Activated CD4-positive, alpha-beta T cell treated with anti-CD3 and anti-CD28 coated beads, Interleukin-2, Interleukin-6, amounts not matched to agents 100 ng/mL and 50 ng/mL, durations not matched to agents 16 hours and 8 hours (primary cell): ENCODE results near the gene URM1.

Experiments used
- DNase-seq: peaks from one replicate; pipeline ENCODE4 v3.0.0-alpha.2; 2020

The URM1 gene

DNA sequence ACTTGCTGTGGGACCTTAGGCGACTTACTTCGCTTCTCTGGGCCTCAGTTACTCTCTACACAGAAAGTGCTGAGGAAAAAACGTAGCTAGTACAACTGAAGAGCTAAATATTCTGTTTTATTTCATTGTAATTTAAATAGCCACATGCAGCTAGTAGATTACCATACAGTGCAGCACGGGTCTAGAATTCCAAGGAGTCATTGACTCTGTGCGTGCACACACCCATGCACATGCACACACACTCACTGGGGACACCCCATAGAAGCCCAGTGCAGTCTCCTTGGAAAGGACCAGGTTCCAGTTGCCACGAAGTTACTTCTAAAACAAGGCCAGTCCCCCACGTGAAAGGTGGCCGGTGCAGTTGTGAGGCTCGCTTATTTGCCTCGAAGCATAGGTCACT, 17.0 kb downstream of the URM1 start:
- DNase-seq: no peak

DNA sequence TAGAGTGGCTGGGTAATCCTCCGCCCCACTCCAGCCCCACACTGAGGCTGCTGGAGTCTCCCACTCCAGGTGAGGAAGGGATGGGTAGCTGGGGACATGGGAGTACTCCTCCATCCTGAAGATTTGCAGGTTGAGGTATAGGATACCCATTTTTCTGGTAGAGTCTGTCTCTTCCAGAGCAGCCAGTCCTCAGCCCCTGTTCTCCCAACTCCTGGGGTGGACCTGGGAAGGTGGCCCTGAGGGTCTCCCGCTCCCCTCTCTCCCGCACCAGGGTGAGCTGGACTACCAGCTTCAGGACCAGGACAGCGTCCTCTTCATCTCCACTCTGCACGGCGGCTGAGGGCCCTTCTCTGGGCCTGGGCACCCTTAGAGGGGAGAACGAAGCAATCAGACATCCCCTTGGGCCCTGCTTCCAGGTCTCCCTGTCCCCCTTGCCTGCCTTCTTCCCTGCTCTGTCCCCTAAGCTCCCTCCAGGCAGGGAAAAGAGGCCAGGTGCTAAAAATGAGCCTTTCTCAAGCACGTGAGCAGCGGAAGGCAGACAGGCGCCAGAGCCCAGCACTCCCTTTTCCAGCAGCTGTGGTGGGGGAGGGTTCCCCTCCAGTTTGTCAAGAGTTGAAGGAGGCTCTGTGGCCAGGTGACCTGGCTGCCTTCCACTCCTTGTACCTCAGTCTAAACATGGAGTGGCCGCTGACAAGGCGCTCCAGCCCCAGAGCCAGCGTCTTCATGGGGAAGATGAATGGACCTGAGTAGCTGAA, 18.4 kb downstream of the URM1 start:
- no peak for DNase-seq

GRCh38 chr9:128390150-128390812, 19.1 kb downstream of the URM1 start:
- no peak for DNase-seq

DNA sequence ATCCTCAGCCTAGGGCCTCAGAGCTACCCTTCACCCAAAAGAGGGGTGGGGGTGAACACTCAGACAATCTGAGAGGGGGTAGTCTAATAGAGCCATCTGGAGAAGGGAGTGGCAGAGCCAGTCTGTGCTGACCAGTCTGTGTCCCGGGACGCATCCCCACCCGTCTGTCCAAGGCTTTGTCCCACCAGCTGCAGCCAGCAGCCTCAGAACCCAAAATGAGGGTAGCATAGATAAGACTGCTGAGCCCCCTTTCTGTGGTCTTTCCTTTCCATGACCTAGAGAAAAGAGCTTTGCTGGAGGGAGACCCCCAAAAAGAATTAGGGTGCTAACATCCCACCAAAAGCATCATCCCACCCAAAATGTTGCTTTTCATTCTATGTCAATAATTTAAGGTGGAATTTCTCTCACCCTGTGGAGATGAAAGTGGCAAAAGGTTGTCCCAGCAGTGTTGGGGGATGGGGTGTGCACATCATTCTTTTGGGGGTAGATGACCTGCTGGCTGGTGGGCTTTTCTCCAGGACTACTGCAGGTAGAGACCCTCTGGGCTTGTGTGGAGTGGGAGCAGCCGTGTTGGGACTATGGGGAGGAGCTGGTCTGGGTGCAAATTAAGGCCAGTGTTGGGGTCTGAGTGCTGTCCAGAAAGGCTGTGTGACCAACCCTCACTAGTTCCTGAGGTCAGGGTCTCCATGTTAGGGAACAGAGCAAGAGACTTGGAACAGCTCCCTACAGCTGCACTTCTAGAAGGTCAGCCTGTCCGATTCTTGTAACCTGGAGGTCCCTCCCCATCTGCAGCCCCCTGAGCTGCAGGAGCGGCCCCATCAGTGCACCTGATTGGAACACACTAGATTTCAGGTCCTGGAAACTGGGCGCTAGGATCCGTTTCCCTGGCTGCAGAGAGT, 19.9 kb downstream of the URM1 start:
- no peak for DNase-seq

- no peak for DNase-seq
Measured at GRCh38 chr9:128391956-128392301, 20.8 kb downstream of the URM1 start.

GRCh38 chr9:128392302-128393144, 21.3 kb downstream of the URM1 start:
- DNase-seq: no peak

GRCh38 chr9:128393145-128393775, 22.1 kb downstream of the URM1 start:
- DNase-seq: no peak

DNA sequence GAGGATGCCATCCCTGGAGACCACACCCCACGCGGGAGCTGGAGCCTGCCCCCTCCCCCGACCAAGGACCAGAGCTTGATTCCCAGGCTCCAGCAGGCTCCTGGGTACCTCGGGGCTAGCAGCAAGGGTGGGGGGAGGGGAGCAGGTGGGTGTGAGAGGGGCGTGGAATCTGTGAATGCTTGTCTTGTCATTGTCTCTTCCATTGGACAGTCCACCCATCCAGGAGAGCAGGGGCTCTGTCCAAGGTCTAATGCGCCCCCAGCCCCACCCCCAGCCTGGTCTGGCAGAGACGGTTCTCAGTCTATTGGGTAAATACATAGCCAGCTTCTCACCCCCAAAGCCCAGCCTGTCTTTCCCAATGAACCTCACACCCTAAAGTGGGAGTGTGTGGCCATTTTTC, 22.8 kb downstream of the URM1 start:
- no peak for DNase-seq

DNA sequence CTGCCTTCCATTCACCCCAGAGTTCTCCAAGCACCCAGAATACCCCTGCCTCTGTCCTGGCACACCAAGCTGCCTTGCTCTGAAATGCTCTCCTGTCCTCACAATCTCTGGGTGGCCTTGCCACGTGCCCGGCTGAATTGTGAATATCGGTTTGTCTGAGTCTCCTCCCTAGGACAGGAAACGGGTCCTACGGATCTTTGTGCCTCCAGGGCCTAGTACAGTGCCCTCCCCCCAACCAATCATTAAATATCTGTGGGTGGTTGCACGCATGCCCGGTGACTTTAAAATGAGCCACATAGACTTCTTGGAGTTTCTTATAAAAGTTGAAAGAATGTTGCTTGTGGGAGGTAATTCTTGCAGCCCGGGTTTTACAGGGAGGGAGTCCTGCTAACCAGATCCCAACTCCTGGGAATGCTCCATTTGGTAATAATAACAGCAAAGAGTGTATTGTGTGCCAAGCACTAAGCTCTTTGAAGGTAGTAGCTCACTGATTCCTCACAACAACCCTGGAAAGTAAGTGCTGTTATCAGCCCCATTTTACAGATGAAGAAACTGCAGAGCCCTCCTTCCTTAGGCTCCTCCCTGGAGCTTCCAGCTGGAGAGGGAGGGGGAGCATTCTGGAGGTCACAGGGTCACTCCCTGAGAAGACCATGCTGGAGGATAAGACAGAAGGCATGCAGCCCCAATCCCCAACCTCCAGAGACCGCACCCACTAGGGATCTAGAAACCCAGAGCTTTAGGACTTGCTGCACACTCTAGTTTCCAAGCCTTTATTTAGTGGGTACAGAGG, 23.4 kb downstream of the URM1 start:
- no peak for DNase-seq

DNA sequence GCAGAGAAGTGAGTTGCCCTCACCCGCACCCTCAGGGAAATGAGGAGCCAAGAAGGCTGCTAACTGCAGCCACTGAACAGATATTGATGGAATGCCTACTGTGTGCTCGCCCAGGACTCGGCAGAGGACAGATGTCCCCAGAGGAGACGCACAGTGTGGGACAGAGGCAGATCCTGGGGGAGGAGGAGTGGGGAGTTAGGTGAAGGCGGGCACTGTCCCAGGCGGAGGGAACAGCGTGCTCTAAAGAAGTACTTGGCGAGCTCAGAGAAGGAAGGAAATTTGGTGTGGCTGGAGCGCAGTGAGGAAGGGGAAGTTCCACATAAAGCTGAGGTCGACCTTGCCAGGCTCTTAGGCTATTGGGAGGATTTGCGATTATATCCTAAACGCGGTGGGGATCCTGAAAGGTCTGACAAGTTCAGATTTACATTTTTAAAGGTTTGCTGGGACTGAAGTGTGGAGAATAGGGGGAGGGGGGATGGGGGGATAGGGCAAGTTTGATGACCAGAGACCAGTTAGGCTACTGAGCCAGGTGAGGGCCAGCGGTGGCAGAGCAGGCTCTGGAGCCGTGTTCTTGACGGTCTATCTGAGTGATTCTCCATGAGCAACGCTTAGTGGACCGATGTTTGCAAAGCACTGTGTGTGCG, 25.9 kb downstream of the URM1 start:
- no peak for DNase-seq

GRCh38 chr9:128397831-128398230, 26.7 kb downstream of the URM1 start:
- no peak for DNase-seq

DNA sequence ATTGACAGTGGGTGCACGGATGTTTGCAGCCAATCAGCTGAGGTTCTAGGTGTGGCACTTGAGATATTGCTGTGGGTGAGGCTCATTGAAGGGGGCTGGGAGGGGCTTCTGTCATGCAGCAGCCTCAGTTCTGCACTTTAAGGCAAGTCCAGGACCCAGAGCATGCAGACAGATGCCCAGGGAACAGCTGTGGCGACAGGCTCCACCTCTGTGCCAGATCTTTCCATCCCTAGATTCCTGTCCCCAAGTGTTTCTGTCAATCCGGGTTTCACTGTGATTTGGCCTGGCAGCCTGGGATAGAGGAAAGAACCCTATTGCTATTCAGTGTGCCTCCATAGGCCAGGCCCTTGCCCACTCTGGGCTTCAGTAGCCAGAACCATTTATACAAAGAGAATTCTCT, 28.7 kb downstream of the URM1 start:
- no peak for DNase-seq

DNA sequence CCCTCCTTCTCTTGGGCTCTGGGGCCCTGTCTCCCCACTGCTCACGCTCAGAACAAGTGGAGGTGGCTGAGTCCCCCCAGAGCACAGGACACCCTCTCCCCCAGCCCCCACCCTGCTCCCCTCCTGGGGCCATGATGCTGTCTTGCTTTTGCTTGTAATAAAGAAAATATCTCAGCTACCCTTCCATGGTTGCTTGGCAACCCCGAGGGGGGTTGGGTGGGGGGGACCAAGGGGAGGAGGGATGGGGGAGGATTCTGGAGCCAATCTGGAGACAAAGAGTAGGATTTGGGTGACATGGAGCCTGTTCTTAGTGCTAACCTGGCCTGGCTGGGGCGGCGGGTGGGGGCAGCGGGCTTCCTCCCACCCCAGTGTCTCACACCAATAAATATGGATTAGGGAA, 33.4 kb downstream of the URM1 start:
- no peak for DNase-seq

DNA sequence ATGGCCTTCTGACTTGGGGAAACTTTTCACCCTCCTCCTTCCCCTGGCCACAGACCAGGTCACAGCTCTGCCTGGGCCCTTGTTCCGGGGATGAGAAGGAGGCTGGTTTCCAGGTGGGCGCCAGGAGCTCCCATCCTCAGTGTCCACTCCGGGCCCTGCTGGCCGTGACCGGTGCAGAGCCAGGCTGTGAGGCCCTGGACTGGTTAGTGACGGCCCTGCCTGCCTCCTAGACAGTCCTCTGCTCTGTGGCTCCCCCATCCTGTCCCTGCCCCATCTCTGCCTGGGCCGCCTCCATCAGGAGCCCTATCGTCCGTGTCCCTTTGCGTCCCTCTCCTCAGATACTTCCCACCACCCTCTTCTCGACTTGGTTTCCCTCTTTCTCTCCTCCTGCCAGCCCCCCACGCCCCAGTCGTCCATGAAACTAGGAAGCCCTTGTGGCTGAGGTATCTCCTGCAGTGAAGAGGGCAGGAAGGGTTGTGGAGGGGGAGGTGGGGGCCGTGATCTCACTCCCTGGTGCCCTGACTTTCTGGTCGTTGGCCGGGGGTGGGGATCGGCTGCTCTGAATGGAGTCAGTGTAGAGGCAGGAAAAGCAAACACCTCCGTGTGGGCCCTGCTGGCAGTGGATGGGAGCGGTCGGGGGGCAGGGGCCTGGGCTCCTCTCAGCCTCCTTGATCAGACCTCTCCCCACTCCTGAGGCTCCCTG, 34.1 kb downstream of the URM1 start:
- no peak for DNase-seq

DNA sequence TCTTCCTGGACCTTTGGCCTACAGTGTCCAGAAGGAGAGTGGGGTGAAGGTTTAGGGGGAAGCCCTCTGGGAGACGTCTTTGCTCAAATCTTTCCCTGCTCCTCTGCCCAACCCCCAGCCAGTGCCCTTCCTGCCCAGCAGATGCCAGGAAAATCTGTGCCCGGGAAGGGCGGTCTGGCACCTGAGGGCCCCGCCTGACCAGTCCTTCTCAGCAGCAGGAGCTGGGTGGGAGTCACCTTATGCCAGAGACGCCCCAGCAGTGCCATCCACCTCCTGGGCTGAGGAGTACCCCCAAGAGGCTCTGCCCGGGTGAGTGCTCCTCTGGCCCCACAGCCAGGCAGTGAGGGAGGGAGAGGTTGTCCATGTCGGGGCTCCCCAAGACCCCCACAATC, 34.6 kb downstream of the URM1 start:
- no peak for DNase-seq

- DNase-seq: no peak
Measured at GRCh38 chr9:128406848-128407391, 35.7 kb downstream of the URM1 start.

DNA sequence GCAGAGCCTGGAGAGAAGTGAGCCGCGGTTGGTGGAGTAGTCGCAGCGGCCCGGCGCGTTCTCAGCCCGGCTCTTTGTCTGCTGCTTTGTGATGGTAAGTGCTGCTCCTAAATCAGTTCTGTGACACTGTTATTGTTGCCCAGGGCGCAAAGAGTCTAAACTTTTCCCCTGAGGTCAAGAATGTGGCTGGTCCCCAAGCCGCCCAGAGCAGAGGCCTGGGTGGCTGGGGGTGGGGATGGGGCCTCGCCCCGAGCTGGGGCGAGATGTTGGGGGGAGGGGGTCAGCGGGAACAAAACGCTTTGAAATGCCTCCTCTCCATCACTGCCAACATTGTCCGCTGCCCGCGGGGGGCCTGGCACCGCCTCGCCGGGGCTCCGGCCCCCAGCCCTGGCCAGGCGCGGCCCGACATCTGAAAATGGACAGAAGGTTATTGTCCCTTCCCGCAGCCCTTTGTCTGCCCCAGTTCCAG, 37.8 kb downstream of the URM1 start:
- DNase-seq: no peak

DNA sequence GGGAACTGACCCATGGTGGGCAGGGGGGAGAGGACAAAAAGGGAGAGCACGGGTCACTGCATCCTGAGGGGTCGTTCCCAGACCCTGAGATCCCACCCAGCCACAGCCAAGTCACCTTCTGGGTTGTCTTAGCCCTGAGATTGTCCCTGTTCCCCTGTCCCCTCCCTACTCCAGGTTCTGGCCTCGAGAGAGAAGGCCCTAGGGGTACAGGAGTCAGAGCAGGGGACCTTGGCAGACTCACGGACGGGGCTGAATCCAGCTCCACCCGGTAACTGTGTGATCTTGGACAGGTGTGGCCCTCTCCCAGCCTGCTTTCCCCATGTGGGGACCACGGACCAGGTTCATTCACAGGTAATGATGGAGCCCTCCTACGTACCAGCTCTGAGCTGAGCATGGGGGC, 38.3 kb downstream of the URM1 start:
- DNase-seq: no peak

DNA sequence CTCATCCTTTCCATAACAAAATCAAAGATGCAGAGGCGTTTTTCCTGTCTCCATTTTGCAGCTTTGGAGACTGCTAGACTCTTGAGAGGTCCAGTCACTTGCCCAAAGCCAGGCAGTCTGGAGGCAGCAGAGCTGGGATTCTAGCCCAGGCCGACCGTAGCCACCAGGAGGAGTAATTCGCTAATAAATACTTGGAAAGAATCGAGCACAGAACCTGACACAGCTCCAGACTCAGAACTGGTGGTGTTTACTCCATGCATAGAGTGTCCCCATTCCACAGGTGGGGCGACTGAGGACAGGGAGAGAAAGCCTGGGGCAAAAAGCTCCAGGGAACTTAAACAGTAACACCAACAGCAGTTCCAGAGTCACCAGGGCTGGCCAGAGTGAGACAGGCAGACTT, 38.8 kb downstream of the URM1 start:
- DNase-seq: no peak
